Measurements from ENCODE around the gene NDUFA8.

NDUFA8 gene

DNA sequence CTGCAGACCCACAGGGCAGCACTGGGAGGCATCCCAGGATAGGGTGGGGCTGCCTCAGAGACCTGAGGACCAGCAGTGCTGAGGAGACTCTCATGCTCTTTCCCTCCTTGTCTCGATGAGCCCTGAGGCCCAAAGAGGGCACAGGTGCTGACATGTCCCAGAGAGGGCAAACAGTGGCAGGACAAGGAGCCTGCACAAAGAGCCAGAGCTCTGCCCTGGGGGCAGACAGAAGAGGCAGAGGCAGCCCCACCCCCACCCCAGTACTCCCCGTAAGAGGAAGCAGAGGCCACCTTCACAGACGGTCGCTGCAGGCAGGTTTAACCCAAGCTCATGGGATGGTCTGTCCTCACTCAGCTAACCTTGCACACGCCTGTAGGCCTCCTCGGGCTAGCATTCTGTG lies 37.1 kb downstream of the NDUFA8 start:
- peaks cover 54% of the 10 kb centered on the region for H3K27me3 Mint-ChIP-seq (ENCODE audit: low read depth, poor library complexity)
- H3K4me3 Mint-ChIP-seq = no peak overlapping the region
- H3K9me3 Mint-ChIP-seq = no peaks in the 10 kb centered on the region
- peaks cover 14% of the 10 kb centered on the region for H3K4me1 Mint-ChIP-seq
- no peak for TF ChIP-seq CTCF (IDR thresholded peaks at IDR 0.05)
- H3K27ac Mint-ChIP-seq = no peak overlapping the region
- no peaks in the 10 kb centered on the region for H3K36me3 Mint-ChIP-seq (ENCODE audit: low read depth)
- no peak for DNase-seq

DNA sequence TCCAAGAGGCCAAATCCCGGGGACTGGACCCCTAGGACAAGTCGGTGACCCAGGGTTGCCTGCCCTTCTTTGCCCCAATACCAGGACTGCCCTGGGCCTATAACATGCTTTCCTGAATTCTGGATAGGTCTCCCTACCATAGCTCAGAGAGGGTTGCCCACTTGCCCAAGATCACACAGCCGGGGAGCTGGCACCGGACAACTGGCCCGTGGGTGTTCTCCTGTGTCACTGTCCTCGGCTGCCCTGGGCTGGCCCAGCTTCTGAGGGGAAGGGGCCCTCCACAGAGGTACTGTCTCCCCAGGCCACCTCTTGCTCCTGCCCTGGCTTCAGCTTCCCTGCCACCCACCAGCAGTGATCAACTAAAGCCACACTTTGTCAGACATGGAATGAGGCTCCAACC lies 37.6 kb downstream of the NDUFA8 start:
- no peak for DNase-seq
- no peak overlapping the region for H3K4me3 Mint-ChIP-seq
- peaks cover 14% of the 10 kb centered on the region for H3K4me1 Mint-ChIP-seq
- H3K36me3 Mint-ChIP-seq (ENCODE audit: low read depth) = no peaks in the 10 kb centered on the region
- TF ChIP-seq CTCF (IDR thresholded peaks at IDR 0.05) = no peak
- no peak overlapping the region for H3K27ac Mint-ChIP-seq
- no peaks in the 10 kb centered on the region for H3K9me3 Mint-ChIP-seq
- peaks cover 49% of the 10 kb centered on the region for H3K27me3 Mint-ChIP-seq (ENCODE audit: low read depth, poor library complexity)

DNA sequence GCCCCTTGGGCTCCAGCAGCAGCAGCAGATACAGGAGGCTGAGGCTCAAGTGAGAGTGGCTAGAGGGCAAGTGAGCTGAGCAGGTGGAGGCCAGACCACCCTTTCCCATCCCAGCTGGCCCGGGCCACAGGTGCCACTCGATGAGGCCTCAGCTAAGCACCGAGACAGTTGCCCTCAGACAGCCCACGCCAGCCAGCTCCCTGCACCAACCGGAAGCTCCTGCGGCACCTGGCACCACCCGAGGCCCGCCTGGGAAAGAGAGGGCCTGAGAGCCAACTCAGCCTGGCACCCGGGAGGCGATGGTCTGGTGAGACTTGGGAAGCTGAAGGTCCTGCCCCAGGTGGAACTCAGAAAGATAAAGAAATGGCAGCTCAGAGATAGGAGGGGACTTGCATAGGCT lies 38.2 kb downstream of the NDUFA8 start:
- no peaks in the 10 kb centered on the region for H3K36me3 Mint-ChIP-seq (ENCODE audit: low read depth)
- H3K4me1 Mint-ChIP-seq = peaks cover 11% of the 10 kb centered on the region
- no peaks in the 10 kb centered on the region for H3K9me3 Mint-ChIP-seq
- no peak overlapping the region for H3K4me3 Mint-ChIP-seq
- no peak for TF ChIP-seq CTCF (IDR thresholded peaks at IDR 0.05)
- peaks cover 44% of the 10 kb centered on the region for H3K27me3 Mint-ChIP-seq (ENCODE audit: low read depth, poor library complexity)
- H3K27ac Mint-ChIP-seq = no peak overlapping the region
- DNase-seq = no peak

- no peak overlapping the region for H3K27ac Mint-ChIP-seq
- peaks cover 40% of the 10 kb centered on the region for H3K27me3 Mint-ChIP-seq (ENCODE audit: low read depth, poor library complexity)
- no peaks in the 10 kb centered on the region for H3K36me3 Mint-ChIP-seq (ENCODE audit: low read depth)
- H3K4me1 Mint-ChIP-seq = peaks cover 5% of the 10 kb centered on the region
- no peak overlapping the region for H3K4me3 Mint-ChIP-seq
- H3K9me3 Mint-ChIP-seq = no peaks in the 10 kb centered on the region
- no peak for DNase-seq
- TF ChIP-seq CTCF (IDR thresholded peaks at IDR 0.05) = no peak
Measured at GRCh38 chr9:122120316-122121071, 39.1 kb downstream of the NDUFA8 start.

- peaks cover 38% of the 10 kb centered on the region for H3K27me3 Mint-ChIP-seq (ENCODE audit: low read depth, poor library complexity)
- no peaks in the 10 kb centered on the region for H3K36me3 Mint-ChIP-seq (ENCODE audit: low read depth)
- no peak overlapping the region for H3K27ac Mint-ChIP-seq
- no peaks in the 10 kb centered on the region for H3K9me3 Mint-ChIP-seq
- no peak overlapping the region for H3K4me3 Mint-ChIP-seq
- no peak for TF ChIP-seq CTCF (IDR thresholded peaks at IDR 0.05)
- no peaks in the 10 kb centered on the region for H3K4me1 Mint-ChIP-seq
- no peak for DNase-seq
Measured at GRCh38 chr9:122119721-122120120, 39.9 kb downstream of the NDUFA8 start.

- no peak for TF ChIP-seq CTCF (IDR thresholded peaks at IDR 0.05)
Measured at GRCh38 chr9:122119166-122119521, 40.4 kb downstream of the NDUFA8 start.

More at GRCh38 chr9:122119166-122119521, 40.4 kb downstream of the NDUFA8 start:
- no peak overlapping the region for H3K4me3 Mint-ChIP-seq
- no peak overlapping the region for H3K27ac Mint-ChIP-seq
- DNase-seq = no peak
- no peaks in the 10 kb centered on the region for H3K36me3 Mint-ChIP-seq (ENCODE audit: low read depth)
- no peaks in the 10 kb centered on the region for H3K9me3 Mint-ChIP-seq
- H3K27me3 Mint-ChIP-seq (ENCODE audit: low read depth, poor library complexity) = peaks cover 36% of the 10 kb centered on the region
- H3K4me1 Mint-ChIP-seq = no peaks in the 10 kb centered on the region

Measured in nephron progenitor cell (in vitro differentiated cells).